ENCODE data around the gene RSBN1L.

GRCh38 chr7:77746824-77747165, 50.5 kb downstream of the RSBN1L start:
- TF ChIP-seq CTCF (IDR thresholded peaks at IDR 0.05) = no peak
- no peak for TF ChIP-seq POLR2A (IDR thresholded peaks at IDR 0.05)

Measured in vagina (tissue), 2 donors.